ENCODE measurements around the gene ABCA2. TPM values are rescaled to one million over a fixed set of nuclear protein-coding genes. Genes with fewer than 3 reads are reported as not detected.

The ABCA2 gene
- total RNA-seq, 4 donors from 2014 or later, result 51.1 to 204 (median 96.5) TPM

DNA sequence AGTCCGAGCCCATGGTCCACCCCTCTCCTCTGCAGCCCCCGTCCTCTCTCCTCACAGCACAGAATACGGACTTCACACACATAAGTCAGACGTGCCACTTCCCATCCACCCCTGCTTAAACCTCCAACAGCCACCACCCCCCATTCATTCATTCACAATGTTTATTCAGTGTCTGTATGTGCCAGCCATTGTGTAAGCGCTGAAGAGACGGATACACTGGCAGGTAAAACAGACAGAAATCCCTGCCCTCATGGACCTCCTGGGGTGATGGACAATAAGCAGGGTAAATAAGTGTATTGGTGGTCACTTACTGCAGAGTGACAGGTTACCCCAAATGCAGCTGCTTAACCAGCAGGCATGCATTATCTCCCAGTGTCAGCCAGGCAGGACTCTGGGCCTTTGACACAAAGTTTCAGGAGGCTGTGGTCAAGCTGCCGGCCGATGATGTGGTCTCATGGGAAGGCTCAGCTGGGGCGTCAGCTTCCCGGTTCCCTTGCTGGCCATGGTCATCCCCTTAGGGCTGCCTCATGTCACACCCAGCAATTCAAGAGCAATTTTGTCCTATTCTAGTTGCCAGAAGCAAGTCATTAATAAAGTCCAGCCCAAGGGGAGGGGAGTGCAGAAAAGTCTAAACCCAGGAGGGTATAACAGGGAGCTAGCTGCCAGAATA lies 37.7 kb downstream of the ABCA2 start:
- peaks cover 34% of the 10 kb centered on the region for H3K27me3 ChIP-seq
- H3K27ac ChIP-seq, result no peak overlapping the region
- H3K4me1 ChIP-seq, result peaks cover 9 to 33% (median 26%) of the 10 kb centered on the region in 4 donors
- no peak overlapping the region for H3K4me3 ChIP-seq
- TF ChIP-seq POLR2A (IDR thresholded peaks at IDR 0.05), result no peak
- no peak for TF ChIP-seq EP300 (IDR thresholded peaks at IDR 0.05; ENCODE audit: low read depth)
- TF ChIP-seq POLR2AphosphoS5 (IDR thresholded peaks at IDR 0.05), result no peak
- TF ChIP-seq, protein P1, sequence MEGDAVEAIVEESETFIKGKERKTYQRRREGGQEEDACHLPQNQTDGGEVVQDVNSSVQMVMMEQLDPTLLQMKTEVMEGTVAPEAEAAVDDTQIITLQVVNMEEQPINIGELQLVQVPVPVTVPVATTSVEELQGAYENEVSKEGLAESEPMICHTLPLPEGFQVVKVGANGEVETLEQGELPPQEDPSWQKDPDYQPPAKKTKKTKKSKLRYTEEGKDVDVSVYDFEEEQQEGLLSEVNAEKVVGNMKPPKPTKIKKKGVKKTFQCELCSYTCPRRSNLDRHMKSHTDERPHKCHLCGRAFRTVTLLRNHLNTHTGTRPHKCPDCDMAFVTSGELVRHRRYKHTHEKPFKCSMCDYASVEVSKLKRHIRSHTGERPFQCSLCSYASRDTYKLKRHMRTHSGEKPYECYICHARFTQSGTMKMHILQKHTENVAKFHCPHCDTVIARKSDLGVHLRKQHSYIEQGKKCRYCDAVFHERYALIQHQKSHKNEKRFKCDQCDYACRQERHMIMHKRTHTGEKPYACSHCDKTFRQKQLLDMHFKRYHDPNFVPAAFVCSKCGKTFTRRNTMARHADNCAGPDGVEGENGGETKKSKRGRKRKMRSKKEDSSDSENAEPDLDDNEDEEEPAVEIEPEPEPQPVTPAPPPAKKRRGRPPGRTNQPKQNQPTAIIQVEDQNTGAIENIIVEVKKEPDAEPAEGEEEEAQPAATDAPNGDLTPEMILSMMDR (IDR thresholded peaks at IDR 0.05), result no peak
- intact Hi-C loops (cut with DNase I; ENCODE audit: low total_unique reads) (no loop called here), in situ Hi-C loops (cut with MboI; ENCODE audit: low pct_ligation_motif_present in 1 of 4, low pct_unique_long_range_greater_than_20kb in 1 of 4, low sequenced_read_pairs in 3 of 4) (no loop called here)
- WGBS, 2 donors (ENCODE audit: low coverage in 1 of 2), result 50 to 70% methylated on average over 1 to 10 of the region's 10 CpGs
- DNase-seq, result no peak
- H3K36me3 ChIP-seq, result no peaks in the 10 kb centered on the region
- no peaks in the 10 kb centered on the region for H3K9me3 ChIP-seq

GRCh38 chr9:136988872-136989271 lies 39.2 kb downstream of the ABCA2 start:
- no peak overlapping the region for H3K27ac ChIP-seq
- TF ChIP-seq POLR2AphosphoS5 (IDR thresholded peaks at IDR 0.05), result no peak
- no peak for TF ChIP-seq POLR2A (IDR thresholded peaks at IDR 0.05)
- TF ChIP-seq EP300 (IDR thresholded peaks at IDR 0.05; ENCODE audit: low read depth), result no peak
- TF ChIP-seq, protein P1 (IDR thresholded peaks at IDR 0.05), result no peak
- no peak overlapping the region for H3K4me3 ChIP-seq
- DNase-seq, result no peak
- H3K4me1 ChIP-seq, result peaks cover 6 to 25% (median 14%) of the 10 kb centered on the region in 4 donors
- 87% methylated on average over 4 of the region's 4 CpGs; no CpG with 5 or more reads in 1 of the 2 donors for WGBS, 2 donors (ENCODE audit: low coverage in 1 of 2)
- H3K9me3 ChIP-seq, result no peaks in the 10 kb centered on the region
- intact Hi-C loops (cut with DNase I; ENCODE audit: low total_unique reads), result no loop called here
- in situ Hi-C loops (cut with MboI; ENCODE audit: low pct_ligation_motif_present in 1 of 4, low pct_unique_long_range_greater_than_20kb in 1 of 4, low sequenced_read_pairs in 3 of 4), result no loop called here
- H3K27me3 ChIP-seq, result peaks cover 36% of the 10 kb centered on the region
- H3K36me3 ChIP-seq, result no peaks in the 10 kb centered on the region

DNA sequence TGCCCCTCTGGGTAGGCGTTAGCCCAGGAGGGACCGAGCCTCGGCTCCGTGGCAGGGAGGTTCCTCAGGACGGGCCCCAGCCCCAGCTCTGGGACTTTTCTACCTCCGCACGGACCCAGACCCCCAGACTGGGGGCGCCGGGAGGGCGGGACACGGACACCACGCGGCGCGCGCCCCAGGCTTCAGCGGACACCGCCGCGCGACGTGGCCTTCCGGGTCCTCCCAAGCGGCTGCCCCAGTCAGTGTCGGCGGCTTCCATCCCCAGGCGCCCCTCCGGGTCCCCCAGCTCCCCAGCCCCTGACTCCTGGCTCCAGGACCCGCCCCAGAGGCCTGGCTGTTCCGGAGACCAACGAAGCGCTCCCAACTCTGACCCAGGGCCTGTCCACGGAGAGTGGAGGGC lies 42.2 kb downstream of the ABCA2 start:
- TF ChIP-seq POLR2AphosphoS5 (IDR thresholded peaks at IDR 0.05) (no peak), EP300 (IDR thresholded peaks at IDR 0.05; ENCODE audit: low read depth) (no peak)
- TF ChIP-seq, protein P1 (IDR thresholded peaks at IDR 0.05), result no peak
- Histone ChIP-seq H3K4me3 (no peak overlapping the region), H3K9me3 (no peaks in the 10 kb centered on the region), H3K27me3 (peaks cover 45% of the 10 kb centered on the region), H3K36me3 (no peaks in the 10 kb centered on the region), H3K27ac (no peak overlapping the region), H3K4me1 (peaks cover 0 to 5% (median 0%) of the 10 kb centered on the region in 4 donors)
- DNase-seq, result no peak
- 43% methylated on average over 12 of the region's 33 CpGs; no CpG with 5 or more reads in 1 of the 2 donors for WGBS, 2 donors (ENCODE audit: low coverage in 1 of 2)
- intact Hi-C loops (cut with DNase I; ENCODE audit: low total_unique reads), result no loop called here
- in situ Hi-C loops (cut with MboI; ENCODE audit: low pct_ligation_motif_present in 1 of 4, low pct_unique_long_range_greater_than_20kb in 1 of 4, low sequenced_read_pairs in 3 of 4), result no loop called here

DNA sequence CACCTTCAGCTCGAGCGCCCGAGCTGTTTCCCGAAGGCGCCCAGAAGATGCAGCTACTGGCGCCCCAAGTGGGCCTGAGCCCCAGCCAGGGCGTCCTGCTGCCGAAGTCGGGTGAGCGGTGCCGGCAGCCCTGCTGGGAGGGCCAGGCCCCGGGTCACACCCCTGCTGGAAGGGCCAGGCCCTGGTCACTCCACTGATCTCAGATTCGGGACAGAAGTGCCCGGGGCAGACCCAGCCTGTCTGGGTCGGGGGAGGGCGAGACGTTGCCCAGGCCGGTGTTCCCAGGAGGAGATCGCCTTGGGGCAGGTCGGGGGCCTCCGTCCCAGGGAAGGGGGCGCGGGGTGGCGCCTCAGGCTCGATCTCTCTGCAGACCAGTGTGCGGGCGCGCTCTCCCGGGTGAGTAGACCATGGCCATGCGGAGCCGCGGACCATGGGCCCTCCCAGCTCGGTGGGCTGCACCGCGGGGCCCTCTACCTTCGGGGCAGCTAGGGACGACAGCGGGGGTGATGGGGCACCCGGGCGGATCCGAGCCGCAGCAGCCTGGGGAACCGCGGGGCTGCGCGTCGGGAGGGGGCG lies 42.9 kb downstream of the ABCA2 start:
- DNase-seq, result no peak
- in situ Hi-C loops (cut with MboI; ENCODE audit: low pct_ligation_motif_present in 1 of 4, low pct_unique_long_range_greater_than_20kb in 1 of 4, low sequenced_read_pairs in 3 of 4) (no loop called here), intact Hi-C loops (cut with DNase I; ENCODE audit: low total_unique reads) (no loop called here)
- no peak overlapping the region for H3K27ac ChIP-seq
- H3K9me3 ChIP-seq, result no peaks in the 10 kb centered on the region
- peaks cover 0 to 5% (median 0%) of the 10 kb centered on the region in 4 donors for H3K4me1 ChIP-seq
- no peaks in the 10 kb centered on the region for H3K36me3 ChIP-seq
- no peak for TF ChIP-seq EP300 (IDR thresholded peaks at IDR 0.05; ENCODE audit: low read depth)
- TF ChIP-seq POLR2A (IDR thresholded peaks at IDR 0.05), result no peak
- no peak for TF ChIP-seq POLR2AphosphoS5 (IDR thresholded peaks at IDR 0.05)
- TF ChIP-seq, protein P1 (IDR thresholded peaks at IDR 0.05), result no peak
- 20% methylated on average over 12 of the region's 48 CpGs; no CpG with 5 or more reads in 1 of the 2 donors for WGBS, 2 donors (ENCODE audit: low coverage in 1 of 2)
- no peak overlapping the region for H3K4me3 ChIP-seq
- H3K27me3 ChIP-seq, result peaks cover 45% of the 10 kb centered on the region

All from transverse colon (tissue), 4 donors.